ENCODE data around the gene FASN.

FASN gene

DNA sequence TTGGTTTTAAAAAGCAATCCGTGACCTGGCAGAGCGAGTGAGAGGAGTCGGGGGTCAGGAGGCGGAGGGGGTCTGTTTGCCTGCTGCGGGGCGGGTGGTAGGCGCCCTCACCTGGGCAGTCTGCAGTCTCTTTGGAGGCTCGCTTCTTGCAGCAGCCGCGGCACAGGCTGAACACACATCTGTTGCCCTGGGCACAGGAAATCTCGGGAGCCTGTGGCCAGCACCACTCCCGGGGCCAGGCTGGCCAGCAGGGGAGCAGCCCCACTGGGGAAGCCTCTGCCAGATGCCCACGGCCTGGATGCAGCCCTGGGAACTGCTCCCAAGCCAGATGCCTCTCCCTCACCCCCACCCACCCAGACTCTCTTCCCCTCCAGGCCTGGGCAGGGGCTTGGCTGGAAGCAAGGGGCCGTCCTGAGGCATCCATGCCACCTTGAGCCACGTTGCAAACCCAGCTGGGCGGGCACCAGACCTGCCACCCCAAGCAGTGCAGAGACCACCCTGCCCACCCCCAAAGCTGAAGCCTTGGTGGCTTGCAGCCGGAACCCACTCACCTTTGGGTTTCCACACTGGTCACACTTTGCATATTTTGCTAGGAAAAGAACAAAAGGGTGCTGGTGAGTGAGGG lies 39.7 kb downstream of the FASN start:
- TF ChIP-seq GATA3 (IDR thresholded peaks at IDR 0.05; ENCODE audit: low read depth, low read length) = no peak
- TF ChIP-seq GATA2 (IDR thresholded peaks at IDR 0.05; ENCODE audit: low read depth, low read length) = no peak

DNA sequence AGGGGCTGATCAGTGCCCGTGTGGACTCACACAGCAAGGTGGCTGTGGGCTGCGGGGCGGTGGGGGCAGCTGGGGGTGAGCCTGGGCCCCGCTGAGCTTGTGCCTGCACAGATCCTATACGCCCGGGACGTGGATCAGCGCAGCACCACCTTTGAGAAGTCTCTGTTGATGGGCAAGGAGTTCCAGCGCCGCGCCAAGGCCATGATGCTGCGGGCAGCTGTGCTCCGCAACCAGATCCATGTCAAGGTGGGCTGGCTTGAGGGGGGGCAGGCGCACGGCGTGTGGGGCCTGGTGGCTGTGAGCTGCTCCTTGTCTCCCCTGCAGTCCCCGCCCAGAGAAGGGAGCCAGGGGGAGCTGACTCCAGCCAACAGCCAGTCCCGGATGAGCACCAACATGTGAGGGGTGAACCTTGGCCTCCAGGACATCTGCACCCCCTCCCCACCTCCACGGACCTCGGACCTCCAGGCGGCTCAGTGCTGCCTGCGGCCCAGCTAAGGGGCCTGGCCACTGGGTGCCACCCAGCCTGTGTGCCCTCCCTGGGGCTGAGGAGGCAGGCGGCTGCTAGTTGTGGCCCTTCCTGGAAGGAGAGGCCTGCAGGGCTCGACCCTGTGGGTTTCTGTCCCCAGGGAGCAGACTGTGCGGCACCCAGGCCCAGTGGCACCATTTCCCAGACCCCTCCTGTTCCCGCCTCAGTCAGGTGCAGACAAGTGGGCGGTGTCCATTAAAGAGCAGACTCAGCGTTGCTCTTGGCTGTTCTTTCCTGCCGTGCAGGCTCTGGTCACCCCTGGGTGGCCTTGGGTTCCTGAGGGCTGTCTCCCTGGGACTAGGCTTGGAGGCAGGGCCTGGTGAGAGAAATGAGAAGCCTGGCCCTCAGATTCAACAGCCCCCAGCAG lies 41.1 kb downstream of the FASN start:
- TF ChIP-seq GATA3 (IDR thresholded peaks at IDR 0.05; ENCODE audit: low read depth, low read length) (no peak), GATA2 (IDR thresholded peaks at IDR 0.05; ENCODE audit: low read depth, low read length) (no peak)

DNA sequence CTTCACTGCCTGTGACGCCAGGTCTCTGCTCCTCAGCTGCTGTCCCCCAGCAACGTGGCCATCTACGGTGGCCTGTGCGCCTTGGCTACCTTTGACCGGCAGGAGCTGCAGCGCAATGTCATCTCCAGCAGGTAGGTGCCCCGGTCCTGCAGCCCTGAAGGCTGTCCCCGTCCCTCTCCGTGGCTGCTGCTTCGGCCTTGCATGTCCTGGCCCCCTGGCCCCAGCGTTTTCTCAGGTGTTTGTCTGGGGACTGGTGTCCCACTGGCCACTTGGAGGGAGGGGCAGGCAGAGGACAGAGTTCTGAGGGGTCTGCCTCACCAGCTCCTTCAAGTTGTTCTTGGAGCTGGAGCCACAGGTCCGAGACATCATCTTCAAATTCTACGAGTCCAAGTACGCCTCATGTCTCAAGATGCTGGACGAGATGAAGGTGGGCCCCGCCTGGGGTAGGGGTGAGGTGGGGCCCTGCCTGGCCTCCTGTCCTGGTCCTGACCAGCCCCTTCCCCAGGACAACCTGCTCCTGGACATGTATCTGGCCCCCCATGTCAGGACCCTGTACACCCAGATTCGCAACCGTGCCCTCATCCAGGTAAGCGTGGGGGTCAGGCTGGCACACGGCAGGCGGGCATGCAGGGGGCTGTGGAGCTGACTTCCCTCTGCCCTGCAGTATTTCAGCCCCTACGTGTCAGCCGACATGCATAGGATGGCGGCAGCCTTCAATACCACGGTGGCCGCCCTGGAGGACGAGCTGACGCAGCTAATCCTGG lies 41.9 kb downstream of the FASN start:
- TF ChIP-seq GATA3 (IDR thresholded peaks at IDR 0.05; ENCODE audit: low read depth, low read length) (no peak), GATA2 (IDR thresholded peaks at IDR 0.05; ENCODE audit: low read depth, low read length) (no peak)

DNA sequence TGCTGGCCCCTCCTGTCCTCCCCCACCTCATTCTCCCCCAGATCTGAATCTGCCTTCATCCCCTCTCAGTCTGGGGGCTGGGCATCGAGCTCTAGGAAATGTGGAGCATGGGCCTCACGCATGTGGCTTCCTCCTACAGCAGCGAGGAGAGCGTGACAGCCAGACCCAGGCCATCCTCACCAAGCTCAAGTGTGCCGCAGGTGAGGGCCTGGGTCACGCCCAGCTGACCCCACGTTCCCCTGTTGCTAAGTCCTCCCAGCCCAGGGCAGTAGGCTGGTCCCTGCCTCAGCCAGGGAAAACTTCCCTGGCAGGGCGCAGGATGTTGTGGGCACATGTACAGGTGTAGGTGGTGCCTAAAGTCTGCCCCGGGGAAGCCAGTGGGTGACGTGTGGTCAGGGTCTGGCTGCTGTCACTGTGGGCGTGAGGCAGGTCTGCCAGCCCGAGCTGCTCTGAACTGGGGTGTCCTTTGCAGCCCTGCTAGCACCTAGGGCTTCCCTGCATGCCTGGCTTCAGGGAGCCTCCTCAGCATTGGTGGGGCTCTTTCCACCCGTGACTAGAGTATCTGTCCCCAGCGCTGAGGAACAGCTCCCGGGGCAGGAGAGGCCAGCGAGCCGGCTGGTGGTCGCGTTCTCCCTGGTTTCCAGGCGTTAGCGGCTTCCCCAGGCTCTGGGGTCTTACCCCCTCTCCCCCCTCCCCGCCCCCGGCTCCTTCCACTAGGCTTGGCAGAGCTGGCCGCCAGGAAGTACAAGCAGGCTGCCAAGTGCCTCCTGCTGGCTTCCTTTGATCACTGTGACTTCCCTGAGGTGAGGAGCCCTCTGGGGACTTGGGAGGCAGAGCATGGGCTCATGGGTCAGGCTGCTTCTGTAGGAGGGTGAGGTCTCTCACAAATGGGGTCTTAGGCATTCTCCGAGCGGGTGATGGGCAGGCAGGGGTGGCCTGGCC lies 42.7 kb downstream of the FASN start:
- TF ChIP-seq GATA2 (IDR thresholded peaks at IDR 0.05; ENCODE audit: low read depth, low read length) (no peak), GATA3 (IDR thresholded peaks at IDR 0.05; ENCODE audit: low read depth, low read length) (no peak)

DNA sequence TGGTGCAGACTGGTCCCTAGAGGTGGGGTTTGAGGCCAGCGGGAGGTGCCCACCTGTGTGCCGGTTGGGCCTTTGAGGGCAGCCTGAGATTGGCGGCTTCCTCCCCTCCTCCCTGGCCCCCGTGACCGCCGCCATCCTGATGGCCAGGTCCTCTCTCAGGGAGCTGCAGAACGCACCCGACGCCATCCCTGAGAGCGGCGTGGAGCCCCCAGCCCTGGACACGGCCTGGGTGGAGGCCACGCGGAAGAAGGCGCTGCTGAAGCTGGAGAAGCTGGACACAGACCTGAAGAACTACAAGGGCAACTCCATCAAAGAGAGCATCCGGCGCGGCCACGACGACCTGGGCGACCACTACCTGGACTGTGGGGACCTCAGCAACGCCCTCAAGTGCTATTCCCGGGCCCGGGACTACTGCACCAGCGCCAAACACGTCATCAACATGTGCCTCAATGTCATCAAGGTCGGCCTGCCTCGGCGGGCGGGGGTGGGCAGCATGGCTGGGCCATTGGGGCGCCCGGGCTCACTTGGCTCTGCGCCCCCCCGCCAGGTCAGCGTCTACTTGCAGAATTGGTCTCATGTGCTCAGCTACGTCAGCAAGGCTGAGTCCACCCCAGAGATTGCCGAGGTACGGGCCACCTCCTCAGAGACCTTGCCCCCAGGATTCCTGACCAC lies 43.5 kb downstream of the FASN start:
- TF ChIP-seq GATA3 (IDR thresholded peaks at IDR 0.05; ENCODE audit: low read depth, low read length) (no peak), GATA2 (IDR thresholded peaks at IDR 0.05; ENCODE audit: low read depth, low read length) (no peak)

DNA sequence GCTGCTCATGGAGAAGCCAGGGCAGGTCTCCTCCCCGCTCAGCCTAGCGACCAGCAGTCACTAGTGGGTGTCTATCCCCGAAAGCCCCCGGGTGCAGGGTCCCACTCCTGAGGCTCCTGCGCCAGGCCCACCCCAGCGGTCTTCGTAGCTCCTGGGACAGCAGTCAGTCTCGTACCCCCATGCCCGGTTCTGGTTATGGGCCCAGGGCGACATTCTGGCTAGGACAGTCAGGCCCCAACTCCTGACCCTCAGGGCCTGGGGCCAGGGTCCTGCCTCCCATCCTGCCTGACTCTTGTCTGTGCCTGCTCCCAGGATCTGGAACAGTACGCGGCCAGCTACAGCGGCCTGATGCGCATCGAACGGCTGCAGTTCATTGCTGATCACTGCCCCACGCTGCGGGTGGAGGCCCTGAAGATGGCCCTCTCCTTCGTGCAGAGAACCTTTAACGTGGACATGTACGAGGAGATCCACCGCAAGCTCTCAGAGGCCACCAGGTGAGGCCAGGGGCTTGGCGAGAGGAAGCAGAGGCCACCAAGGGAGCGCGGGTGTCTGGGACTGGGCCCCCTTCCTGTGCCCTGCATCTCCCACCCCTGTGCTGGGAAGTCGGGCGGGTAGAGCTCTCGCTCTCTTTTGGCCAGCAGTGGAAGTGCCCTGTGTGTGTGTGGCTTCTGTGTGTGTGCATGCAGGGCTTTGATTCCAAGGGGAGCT lies 44.3 kb downstream of the FASN start:
- TF ChIP-seq GATA3 (IDR thresholded peaks at IDR 0.05; ENCODE audit: low read depth, low read length) (no peak), GATA2 (IDR thresholded peaks at IDR 0.05; ENCODE audit: low read depth, low read length) (no peak)

DNA sequence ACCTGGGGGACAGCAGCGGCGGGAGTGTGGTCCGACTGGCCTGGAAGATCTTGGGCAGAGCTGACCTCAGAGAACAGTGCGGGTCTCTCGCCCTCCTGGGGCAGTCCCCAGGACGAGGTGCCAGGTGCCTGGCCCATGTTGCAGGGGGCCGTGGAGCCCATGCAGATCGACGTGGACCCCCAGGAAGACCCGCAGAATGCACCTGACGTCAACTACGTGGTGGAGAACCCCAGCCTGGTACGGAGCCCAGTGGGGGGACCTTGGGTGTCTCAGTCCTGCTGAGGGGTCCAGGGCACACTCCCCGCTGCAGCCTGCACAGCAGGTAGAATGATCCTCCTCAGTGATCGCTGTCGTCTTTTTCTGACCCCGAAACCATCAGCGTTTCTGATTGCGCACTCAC lies 44.9 kb downstream of the FASN start:
- no peak for TF ChIP-seq GATA2 (IDR thresholded peaks at IDR 0.05; ENCODE audit: low read depth, low read length)
- TF ChIP-seq GATA3 (IDR thresholded peaks at IDR 0.05; ENCODE audit: low read depth, low read length) = no peak

DNA sequence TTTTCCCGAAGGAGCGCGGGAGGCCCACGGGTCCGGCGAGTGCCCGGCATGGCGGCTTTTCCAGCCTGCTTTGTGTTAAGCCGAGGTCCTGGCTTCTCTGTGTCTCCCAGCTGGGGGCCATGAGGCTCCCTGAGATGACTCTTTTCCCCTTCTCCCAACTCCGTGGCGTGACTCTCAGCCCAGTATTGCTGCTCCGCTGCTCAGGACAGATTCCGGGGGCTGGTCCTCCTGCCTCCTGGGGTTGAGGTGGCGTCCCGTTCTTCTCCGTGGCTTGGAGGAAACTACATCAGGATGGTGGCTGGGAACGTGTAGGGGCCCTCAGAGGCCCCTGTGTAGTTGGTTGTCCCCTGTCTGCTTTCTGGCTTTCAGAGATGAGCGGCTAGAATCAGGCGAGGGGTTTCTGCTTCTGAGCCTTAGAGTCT lies 45.4 kb downstream of the FASN start:
- no peak for TF ChIP-seq GATA3 (IDR thresholded peaks at IDR 0.05; ENCODE audit: low read depth, low read length)
- no peak for TF ChIP-seq GATA2 (IDR thresholded peaks at IDR 0.05; ENCODE audit: low read depth, low read length)

DNA sequence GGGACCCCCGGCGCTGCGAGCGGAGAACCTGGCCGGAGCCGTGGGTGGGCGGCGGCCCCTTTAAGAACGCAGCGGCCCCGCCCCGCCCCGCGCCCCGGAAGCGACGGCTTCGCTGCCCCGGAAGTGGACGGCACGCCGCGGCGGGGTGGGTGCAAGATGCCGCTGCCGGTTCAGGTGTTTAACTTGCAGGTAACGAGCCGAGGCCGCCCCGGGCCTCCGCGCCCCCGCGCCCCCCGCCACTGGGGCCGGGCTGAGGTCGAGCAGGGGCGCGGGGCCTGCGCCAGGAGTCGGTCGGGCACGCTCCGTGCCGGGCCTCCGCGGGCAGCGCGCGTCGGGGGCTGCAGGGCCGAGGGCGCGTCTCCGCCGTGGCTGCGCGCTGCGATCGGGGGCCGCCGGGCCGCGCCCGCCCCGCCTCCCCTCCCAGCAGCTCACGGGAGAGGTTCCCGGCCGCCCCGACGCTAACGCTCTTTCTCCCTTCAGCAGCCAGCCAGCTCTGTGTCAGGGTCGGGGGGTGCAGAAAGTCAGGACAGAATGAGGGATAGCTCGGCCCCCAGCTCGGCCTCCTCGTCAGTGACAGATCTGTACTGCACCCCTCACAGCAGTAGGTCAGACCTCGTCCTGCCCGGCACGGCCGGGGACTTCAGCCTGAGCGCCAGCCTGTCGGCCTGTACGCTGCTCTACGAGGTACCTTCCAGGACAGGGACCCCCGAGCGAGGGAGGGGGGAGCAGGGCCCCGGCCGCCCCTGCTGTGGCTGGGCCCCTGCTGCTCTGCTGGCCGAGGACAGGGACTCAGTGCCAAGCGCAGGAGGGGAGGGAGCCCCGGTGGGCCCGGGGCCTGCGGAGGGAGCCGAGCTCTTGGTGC lies 46.0 kb downstream of the FASN start, which contains the start of the genes GPS1 and RFNG:
GPS1 (plus strand) TSS at position 123 of the 862 bp plus-strand sequence; CDS start at position 157, 34 bp downstream.
RFNG (minus strand) TSS at position 36 of the 862 bp plus-strand sequence. CDS start 45 bp downstream, outside the sequence.
- TF ChIP-seq GATA3 (IDR thresholded peaks at IDR 0.05; ENCODE audit: low read depth, low read length) (no peak), GATA2 (IDR thresholded peaks at IDR 0.05; ENCODE audit: low read depth, low read length) (no peak)

DNA sequence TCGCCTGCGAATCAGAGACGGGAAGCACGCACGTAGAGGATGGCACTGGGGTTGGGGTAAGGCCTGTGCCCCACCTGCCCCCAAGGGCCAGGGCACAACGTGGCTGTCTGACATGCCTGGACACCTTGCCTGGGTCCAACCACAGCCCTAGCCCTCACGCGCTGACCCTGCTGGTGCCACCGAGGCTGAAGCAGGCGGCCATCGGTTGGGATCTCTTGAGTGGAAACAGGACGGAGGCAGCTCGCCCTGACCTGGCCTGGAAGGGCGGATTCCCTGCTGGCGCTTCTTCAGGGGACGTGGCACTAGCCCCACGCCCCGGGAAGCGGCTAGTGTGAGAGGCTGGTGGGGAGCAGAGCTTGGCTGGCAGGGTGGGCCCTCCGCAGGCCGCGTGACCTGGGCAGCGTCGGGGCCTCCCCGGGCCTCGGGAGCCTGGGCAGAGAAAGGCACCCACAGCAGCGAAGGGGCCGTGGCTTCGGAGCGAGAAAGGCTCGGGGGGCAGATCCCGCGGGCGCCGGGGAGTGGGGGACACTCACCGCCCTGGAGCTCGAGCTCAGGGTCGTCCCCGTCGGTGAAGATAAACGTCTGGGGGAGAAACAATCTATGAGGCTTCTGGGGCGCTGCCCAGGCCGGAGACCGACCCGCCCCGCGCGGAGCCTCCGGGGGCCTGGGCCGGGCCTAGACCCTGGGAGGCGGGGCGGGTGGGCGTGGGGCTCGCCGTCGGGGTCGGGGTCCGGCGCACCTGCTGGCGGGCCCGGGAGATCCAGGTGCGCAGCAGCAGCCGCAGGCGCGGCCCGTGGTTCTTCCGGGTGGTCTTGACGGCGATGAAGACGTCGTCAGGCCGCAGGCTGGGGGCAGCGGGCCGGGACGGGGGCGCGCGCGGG lies 47.0 kb downstream of the FASN start:
- TF ChIP-seq GATA3 (IDR thresholded peaks at IDR 0.05; ENCODE audit: low read depth, low read length) = no peak
- no peak for TF ChIP-seq GATA2 (IDR thresholded peaks at IDR 0.05; ENCODE audit: low read depth, low read length)
